Measurements from ENCODE around the gene DHRS2. TPM values are rescaled to one million over a fixed set of nuclear protein-coding genes. Genes with fewer than 3 reads are reported as not detected.

DHRS2 gene
- total and polyA plus RNA-seq, 2 of the 13 experiments (the other 11 are each of a cell fraction or from before 2014, with no cell fraction given) = 1,621 to 3,021 TPM

- no peak for TF ChIP-seq CREM (IDR thresholded peaks at IDR 0.05)
- TF ChIP-seq CREM (CRISPR knock-in tag; IDR thresholded peaks at IDR 0.05) = no peak
- TF ChIP-seq NONO (IDR thresholded peaks at IDR 0.05) = no peak
- no peak for TF ChIP-seq NONO (CRISPR knock-in tag; conservative IDR thresholded peaks at IDR 0.05)
- no peak for TF ChIP-seq ARID4A (CRISPR knock-in tag; IDR thresholded peaks at IDR 0.05; ENCODE audit: borderline replicate concordance)
- no peak for TF ChIP-seq MLX (CRISPR knock-in tag; IDR thresholded peaks at IDR 0.05)
- no peak for TF ChIP-seq ZNF343 (CRISPR knock-in tag; IDR thresholded peaks at IDR 0.05)
- TF ChIP-seq IKZF4 (CRISPR knock-in tag; IDR thresholded peaks at IDR 0.05; ENCODE audit: borderline replicate concordance, low read depth, not compliant biosample characterization) = no peak
- TF ChIP-seq FIP1L1 (IDR thresholded peaks at IDR 0.05; ENCODE audit: borderline replicate concordance, insufficient read depth, low read depth, low read length) = no peak
- TF ChIP-seq MIER3 (CRISPR knock-in tag; IDR thresholded peaks at IDR 0.05; ENCODE audit: borderline replicate concordance) = no peak
- no peak for TF ChIP-seq ZNF264 (CRISPR knock-in tag; IDR thresholded peaks at IDR 0.05)
- no peak for TF ChIP-seq MAZ (IDR thresholded peaks at IDR 0.05; ENCODE audit: borderline replicate concordance, low read depth, low read length)
- TF ChIP-seq MAZ (CRISPR knock-in tag; IDR thresholded peaks at IDR 0.05; ENCODE audit: low read depth) = no peak; the same call in 1 of the 2 replicates
- TF ChIP-seq PAF1 (CRISPR knock-in tag; IDR thresholded peaks at IDR 0.05) = peak; percentile 86
- TF ChIP-seq POLR2AphosphoS5 (IDR thresholded peaks at IDR 0.05; ENCODE audit: low read depth, low read length) = peak; percentile 5; the same call in 1 of the 2 replicates
- TF ChIP-seq CBX2 (IDR thresholded peaks at IDR 0.05; ENCODE audit: low read depth, low read length) = no peak
- TF ChIP-seq CBX2 (CRISPR knock-in tag; IDR thresholded peaks at IDR 0.05; ENCODE audit: low read depth) = no peak
- TF ChIP-seq ZNF33B (CRISPR knock-in tag; IDR thresholded peaks at IDR 0.05) = peak; percentile 81; the same call in 1 of the 2 replicates
- no peak for TF ChIP-seq HMGA1 (CRISPR knock-in tag; conservative IDR thresholded peaks at IDR 0.05)
- no peak for TF ChIP-seq ZNF562 (CRISPR knock-in tag; IDR thresholded peaks at IDR 0.05; ENCODE audit: borderline replicate concordance)
- TF ChIP-seq ZFYVE20 (CRISPR knock-in tag; IDR thresholded peaks at IDR 0.05; ENCODE audit: borderline replicate concordance, low read depth) = peak; percentile 69; the same call in 1 of the 2 replicates
- TF ChIP-seq TEAD3 (CRISPR knock-in tag; optimal IDR thresholded peaks at IDR 0.05; ENCODE audit: borderline replicate concordance) = peak; percentile 39
- 0 out of 2 replicates have a peak, but pooled peaks have one; percentile 37 for TF ChIP-seq ZNF782 (CRISPR knock-in tag; IDR thresholded peaks at IDR 0.05; ENCODE audit: borderline replicate concordance)
- no peak for TF ChIP-seq USF2 (IDR thresholded peaks at IDR 0.05; ENCODE audit: low read depth, low read length)
- TF ChIP-seq USF2 (CRISPR knock-in tag; IDR thresholded peaks at IDR 0.05; ENCODE audit: borderline replicate concordance) = no peak
Observed at GRCh38 chr14:23640524-23641141, 4.5 kb downstream of the DHRS2 start (continued).

Data from HepG2 (cell line).